Measurements from ENCODE around the gene TTC39C.

The TTC39C gene

GRCh38 chr18:24083550-24083949 lies 69.0 kb downstream of the TTC39C start:
- DNase-seq (ENCODE audit: low read depth, low spot score) = no peak

GRCh38 chr18:24086082-24086481 lies 71.5 kb downstream of the TTC39C start:
- DNase-seq (ENCODE audit: low read depth, low spot score) = no peak

- no peak for DNase-seq (ENCODE audit: low read depth, low spot score)
Measured at GRCh38 chr18:24089076-24089475, 74.5 kb downstream of the TTC39C start.

- DNase-seq (ENCODE audit: low read depth, low spot score) = no peak
Measured at GRCh38 chr18:24089515-24090337, 75.2 kb downstream of the TTC39C start.

- no peak for DNase-seq (ENCODE audit: low read depth, low spot score)
Measured at GRCh38 chr18:24090876-24091275, 76.3 kb downstream of the TTC39C start.

- no peak for DNase-seq (ENCODE audit: low read depth, low spot score)
Measured at GRCh38 chr18:24094561-24094960, 80.0 kb downstream of the TTC39C start.

- no peak for DNase-seq (ENCODE audit: low read depth, low spot score)
Measured at GRCh38 chr18:24095976-24096375, 81.4 kb downstream of the TTC39C start.

GRCh38 chr18:24103320-24104021 lies 88.9 kb downstream of the TTC39C start:
- no peak for DNase-seq (ENCODE audit: low read depth, low spot score)

GRCh38 chr18:24104486-24104885 lies 89.9 kb downstream of the TTC39C start:
- DNase-seq (ENCODE audit: low read depth, low spot score) = no peak

- no peak for DNase-seq (ENCODE audit: low read depth, low spot score)
Measured at GRCh38 chr18:24108641-24109040, 94.1 kb downstream of the TTC39C start.

GRCh38 chr18:24111936-24112335 lies 97.4 kb downstream of the TTC39C start:
- DNase-seq (ENCODE audit: low read depth, low spot score) = no peak

- DNase-seq (ENCODE audit: low read depth, low spot score) = no peak
Measured at GRCh38 chr18:24112464-24112863, 97.9 kb downstream of the TTC39C start.

- DNase-seq (ENCODE audit: low read depth, low spot score) = no peak
Measured at GRCh38 chr18:24112874-24113615, 98.5 kb downstream of the TTC39C start.

GRCh38 chr18:24114924-24115549 lies 100.5 kb downstream of the TTC39C start:
- DNase-seq (ENCODE audit: low read depth, low spot score) = no peak

GRCh38 chr18:24115628-24116027 lies 101.1 kb downstream of the TTC39C start:
- DNase-seq (ENCODE audit: low read depth, low spot score) = no peak

GRCh38 chr18:24118750-24119577 lies 104.4 kb downstream of the TTC39C start:
- DNase-seq (ENCODE audit: low read depth, low spot score) = peak; percentile 58

- DNase-seq (ENCODE audit: low read depth, low spot score) = no peak
Measured at GRCh38 chr18:24120676-24121075, 106.1 kb downstream of the TTC39C start.

- DNase-seq (ENCODE audit: low read depth, low spot score) = no peak
Measured at GRCh38 chr18:24121625-24122024, 107.1 kb downstream of the TTC39C start.

- no peak for DNase-seq (ENCODE audit: low read depth, low spot score)
Measured at GRCh38 chr18:24126155-24126961, 111.8 kb downstream of the TTC39C start.

GRCh38 chr18:24127735-24128134 lies 113.2 kb downstream of the TTC39C start:
- no peak for DNase-seq (ENCODE audit: low read depth, low spot score)
